22Rv1 (cell line): Measurements from ENCODE around the gene AGXT.

Experiments used
- CTCF ChIP-seq: fragments of 450-650 bp; IDR thresholded peaks from 2 replicates; pipeline ENCODE4 v1.5.1; 2017; ENCODE audit warnings: mild to moderate bottlenecking
- ZFX ChIP-seq: fragments of 450-650 bp; IDR thresholded peaks from 2 replicates; pipeline ENCODE4 v1.6.1; 2017; ENCODE audit warnings: antibody characterized with exemption, borderline replicate concordance

GRCh38 chr2:240888130-240888889 lies 19.7 kb downstream of the AGXT start:
- TF ChIP-seq CTCF (no peak), ZFX (no peak)
